Stimulated activated CD8-positive, alpha-beta memory T cell treated with anti-CD3 and anti-CD28 coated beads, Interleukin-4, amount 100 ng/mL, for 24 hours (primary cell): Measurements from ENCODE around the gene PAK4.
"Not testable (repeated sequence)": the region's sequence is repeated elsewhere in the genome, so short reads cannot be mapped to it uniquely, and the experiment has no call there.

Experiments used
- DNase-seq: peaks from one replicate; pipeline ENCODE4 v3.0.0-alpha.2; 2020; ENCODE audit warnings: low read depth

Gene PAK4

GRCh38 chr19:39130337-39131254 is 5.0 kb downstream of the PAK4 start:
- DNase-seq = no peak

DNA sequence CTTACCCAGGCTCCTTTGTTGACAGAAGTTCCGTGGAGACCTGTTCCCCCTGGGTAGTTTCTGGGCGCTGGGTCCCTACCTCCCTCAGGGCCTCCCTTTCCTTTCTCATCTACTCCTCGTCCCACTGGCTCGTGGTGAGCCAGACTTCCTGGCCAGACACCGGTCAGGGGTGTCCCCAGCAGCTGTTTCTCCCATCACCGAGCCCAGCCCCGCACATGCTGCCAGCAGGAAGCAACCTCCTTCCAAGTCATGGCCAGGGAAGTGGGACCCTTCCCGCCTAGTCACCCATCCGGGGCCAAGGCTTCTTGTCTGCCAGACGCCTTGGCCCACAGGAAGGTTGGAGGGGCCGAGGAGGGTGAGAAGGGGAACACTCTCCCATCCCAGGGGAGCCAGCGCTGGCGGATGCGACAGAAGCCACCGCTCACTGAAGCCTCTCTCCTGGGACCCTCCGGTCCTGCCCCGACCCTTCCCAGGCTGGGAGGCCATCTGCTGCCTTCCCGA is 5.7 kb downstream of the PAK4 start:
- no peak for DNase-seq

- DNase-seq = no peak
Observed at GRCh38 chr19:39132344-39132969, 6.9 kb downstream of the PAK4 start.

DNA sequence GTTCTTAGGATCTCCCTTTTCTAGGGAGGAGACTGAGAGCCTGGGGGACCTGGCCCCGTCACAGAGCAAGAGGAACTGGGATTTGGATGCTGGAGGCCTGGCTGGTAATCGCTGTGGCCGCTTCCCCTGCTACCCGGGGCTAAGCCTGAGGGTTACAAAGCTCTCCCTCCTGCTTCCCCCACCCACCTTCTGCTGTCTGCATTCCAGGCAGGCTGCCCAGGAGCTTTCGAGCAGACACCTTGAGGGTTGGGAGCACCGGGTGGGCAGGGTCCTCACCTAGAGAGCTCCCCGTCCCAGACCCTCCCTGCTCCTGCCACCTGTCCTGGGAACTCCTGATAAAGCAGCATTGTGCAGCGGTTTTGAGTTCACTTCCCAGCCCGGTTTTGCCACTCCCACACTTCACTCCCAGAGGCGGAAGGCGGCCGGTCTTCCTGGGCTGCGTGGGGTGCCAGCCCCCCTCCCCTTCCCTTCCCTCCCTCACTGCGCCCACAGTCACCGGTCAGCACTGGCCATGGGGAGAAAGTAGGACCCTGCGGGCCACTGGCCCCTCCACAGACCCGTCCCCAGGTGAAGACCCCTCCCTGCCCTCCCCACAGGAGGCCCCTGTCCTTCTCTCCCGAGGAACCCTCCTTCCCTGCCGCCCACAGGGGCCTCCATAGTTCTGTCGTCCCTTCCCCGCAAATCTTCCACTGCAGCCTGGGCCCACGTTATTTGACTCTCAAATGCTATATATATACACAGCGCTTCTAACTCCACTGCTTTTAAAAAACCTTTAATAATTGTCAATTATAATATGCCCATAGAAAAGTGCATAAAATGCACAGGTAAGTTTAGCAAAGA is 8.1 kb downstream of the PAK4 start:
- no peak for DNase-seq

- no peak for DNase-seq
Observed at GRCh38 chr19:39135701-39136100, 10.1 kb downstream of the PAK4 start.

DNA sequence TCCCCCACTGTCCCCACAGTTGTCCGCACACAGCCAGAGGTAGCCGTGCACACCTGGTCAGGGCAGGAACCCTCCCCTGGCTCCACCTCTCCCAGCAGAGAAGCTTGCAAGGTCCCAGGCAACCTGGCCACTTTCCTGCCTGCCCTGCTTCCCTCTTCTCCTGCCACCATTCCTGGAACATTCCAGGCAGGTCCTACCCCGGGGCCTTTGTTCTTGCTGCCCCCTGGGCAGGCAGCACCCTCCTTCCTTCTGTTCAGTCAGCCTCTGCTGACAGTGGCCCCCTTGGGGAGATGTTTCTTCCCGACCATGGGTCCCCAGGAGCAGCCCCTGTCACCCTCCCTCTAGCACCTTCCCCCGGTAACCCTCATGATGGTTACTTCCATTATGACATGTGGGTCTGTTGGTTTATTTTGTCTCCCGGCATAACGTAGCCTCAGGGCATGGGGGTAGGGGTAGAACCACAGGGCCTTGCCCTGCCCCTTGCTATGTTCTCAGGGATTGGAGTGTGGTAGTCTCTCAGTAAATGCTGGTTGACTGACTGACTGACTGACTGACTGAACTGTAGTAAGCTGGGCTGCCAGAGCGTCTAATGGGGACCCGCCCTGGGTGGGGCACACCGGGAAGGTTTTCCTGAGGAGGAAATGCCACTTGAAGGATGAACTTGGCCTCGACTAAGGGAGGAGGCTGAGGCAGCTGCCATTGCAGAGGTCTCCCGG is 10.8 kb downstream of the PAK4 start:
- DNase-seq = no peak

- DNase-seq = no peak
Observed at GRCh38 chr19:39137131-39137530, 11.5 kb downstream of the PAK4 start.

GRCh38 chr19:39138221-39139211 is 12.9 kb downstream of the PAK4 start:
- DNase-seq = no peak

DNA sequence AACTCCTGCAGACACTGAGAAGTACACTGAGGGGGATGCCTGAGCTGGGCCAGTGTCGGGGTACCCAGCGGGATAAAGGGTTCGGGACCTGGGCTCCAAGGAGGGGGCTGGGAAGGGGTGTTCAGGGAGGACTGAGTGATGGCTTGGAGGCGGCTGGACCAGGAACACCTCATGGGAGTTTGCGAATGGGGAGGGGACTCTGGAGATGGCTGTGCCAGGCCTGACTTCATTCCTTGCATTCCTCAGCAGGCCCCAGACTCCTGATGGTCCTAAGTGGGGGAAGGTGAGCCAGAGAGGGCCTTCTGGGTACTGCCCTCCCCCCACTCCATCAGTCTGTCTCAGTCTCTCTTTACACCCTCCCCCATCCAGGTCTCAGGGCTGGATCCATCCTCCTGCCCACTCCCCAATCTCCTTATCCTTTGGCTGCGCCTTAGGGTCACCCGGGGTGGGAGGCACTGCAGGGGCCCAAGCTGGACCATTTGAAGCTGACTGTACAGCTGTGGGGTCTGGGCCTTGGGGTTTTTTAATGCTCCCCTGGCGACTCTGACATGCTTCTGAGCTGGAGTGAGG is 13.8 kb downstream of the PAK4 start:
- DNase-seq = no peak

DNA sequence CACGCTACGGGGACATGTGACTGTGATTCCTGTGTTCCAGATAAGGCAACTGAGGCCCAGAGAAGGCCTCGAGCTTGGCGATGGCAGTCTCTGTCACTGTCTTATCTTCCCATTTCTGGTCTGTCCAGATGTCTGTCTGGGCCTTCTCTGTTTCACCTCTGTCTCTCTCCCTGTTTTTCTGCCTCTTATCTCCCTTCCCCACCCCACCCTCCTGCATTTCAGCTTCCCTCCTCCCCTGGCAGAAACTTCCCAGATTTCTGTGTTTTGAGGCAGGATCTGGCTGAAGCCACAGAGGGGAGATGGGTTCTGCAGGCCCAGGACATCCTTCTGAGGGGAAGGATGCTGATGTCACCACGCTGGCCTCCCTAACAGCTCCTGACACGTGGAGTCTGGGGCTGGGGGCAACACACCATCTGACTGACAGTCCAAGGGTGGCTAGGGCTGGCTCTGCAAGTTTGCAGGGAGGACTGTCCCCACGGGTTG is 14.4 kb downstream of the PAK4 start:
- no peak for DNase-seq

- no peak for DNase-seq
Observed at GRCh38 chr19:39140594-39140993, 15.0 kb downstream of the PAK4 start.

DNA sequence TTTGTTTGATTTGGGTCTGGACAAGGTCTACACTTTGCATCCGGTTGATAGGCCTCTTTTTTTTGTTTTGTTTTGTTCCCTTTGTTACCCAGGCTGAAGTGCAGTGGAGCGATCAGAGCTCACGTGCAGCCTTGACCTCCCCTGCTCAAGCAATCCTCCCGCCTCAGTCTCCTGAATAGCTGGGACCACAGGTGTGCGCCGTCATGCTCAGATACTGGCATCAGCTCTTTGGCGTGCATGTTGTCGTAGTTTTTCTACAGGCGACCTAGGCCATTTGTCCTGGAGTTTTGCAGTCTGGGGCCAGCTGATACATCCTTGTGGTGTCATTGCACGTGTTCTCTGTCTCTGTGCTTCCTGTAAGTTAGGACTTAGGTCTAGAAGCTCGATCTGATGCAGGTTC is 16.3 kb downstream of the PAK4 start:
- DNase-seq = no peak

DNA sequence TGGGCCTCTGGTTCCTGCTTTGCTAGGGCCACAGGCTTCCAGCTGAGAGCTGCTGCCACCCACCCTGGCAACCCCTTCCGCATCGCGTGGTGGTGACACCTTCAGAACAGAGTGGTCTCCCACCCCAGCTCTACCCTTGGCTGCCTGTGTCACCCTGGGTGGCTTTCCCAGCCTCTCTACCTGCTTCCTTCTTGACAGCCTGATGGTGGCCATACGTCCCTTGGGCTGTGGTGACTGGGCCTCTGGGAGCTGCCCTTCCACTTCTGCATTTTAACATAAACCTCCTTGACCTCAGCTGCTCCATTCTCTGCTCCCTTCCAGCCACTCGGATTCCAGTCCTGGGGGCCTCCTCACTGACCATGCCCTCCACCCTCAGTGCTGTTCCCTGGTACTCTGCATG is 17.0 kb downstream of the PAK4 start:
- no peak for DNase-seq

GRCh38 chr19:39143757-39144289 is 18.2 kb downstream of the PAK4 start:
- not testable (repeated sequence) for DNase-seq

DNA sequence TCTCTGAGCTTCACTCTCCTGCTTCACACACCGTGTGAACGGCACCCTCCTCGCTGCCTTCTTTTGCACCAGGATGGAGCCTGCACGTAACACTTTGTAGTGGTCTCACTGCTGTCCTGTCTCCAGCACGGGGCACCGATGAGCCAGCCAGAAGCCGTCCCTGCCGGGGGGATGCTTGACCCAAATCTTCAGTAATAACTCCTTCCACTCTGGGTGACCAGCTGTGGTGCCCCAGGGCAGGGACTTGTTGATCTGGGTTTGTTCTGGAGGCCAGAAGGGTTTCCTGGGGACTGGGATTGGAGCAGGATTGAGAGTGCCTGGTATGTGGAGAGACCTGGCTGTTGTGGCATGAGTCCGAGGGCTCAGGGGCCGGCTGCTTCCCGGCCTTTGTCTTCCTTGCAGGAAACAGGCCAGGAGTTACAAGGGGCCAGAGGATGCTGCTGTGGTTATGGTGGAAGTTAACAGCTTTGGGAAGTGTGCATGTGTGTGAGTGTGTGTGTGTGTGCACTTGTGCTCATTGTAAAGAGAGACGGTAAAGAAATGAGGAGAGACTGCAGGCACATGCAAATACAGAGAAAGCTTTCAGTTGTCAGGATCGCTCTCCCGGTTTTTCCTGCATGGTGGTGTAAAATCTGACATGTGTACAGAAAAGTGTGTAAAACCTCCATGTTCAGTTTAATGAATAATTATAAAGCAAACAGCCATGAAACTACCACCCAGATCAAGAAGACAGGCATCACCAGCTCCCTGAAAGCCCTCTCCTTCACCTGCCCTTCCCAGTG is 18.9 kb downstream of the PAK4 start:
- no peak for DNase-seq

DNA sequence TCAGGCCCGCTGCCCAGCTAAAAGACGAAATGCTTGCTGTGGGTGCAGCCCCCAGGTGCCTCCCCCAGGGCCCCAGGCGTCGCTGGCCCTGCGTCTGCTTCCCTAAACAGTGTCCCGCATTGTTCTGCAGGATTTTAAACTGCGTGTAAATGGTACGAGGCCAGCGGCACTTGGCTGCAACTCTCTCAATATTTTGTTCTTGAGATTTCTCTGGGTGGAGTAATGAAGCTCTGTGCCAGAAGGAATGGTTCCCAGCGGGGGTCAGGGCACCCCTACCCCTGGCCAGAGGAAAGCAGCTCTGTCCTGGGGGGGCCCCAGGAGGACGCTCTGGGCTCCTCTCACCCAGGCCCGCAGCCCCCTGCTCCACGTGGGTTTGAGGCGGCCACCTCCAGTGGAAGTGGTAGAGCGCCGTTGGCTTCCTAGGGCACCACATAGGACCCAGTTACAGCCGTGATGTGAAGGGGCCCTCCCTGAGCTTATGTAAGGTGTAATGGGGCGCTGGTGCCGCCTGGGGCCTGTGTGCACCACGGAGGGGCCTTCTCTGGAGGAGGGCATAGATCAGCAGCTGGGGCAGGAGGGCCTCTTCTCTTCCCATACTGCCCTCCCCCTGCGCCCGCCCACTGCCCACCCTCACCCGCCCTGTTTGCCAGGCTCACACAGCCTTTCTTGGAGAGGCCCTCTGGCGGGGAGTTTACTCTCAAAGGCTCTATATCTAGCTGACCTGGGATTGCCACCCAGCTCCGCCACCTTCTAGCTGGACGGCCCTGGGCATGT is 19.8 kb downstream of the PAK4 start:
- no peak for DNase-seq

GRCh38 chr19:39146091-39146490 is 20.5 kb downstream of the PAK4 start:
- no peak for DNase-seq
